HEK293 (cell line): Measurements from ENCODE around the gene RPL11.
A peak's percentile ranks its signal among the peaks of the same experiment; 100 is the strongest.

Experiments used
- CTCF ChIA-PET: fragments of 350-600 bp; formaldehyde crosslinking; extraction: SDS; loops from one replicate; lab custom pipeline; 2021; ENCODE audit warnings: antibody characterized with exemption; lab: Yijun Ruan, JAX
- POLR2A ChIA-PET: fragments of 300-600 bp; formaldehyde crosslinking; extraction: SDS; loops from one replicate; lab custom pipeline; 2020; ENCODE audit warnings: antibody characterized with exemption, inconsistent platforms; lab: Yijun Ruan, JAX
- H3K27ac ChIP-seq: fragments of 200-500 bp; sonication (Bioruptor generic); 2 replicates; pipeline ENCODE4 v1.5.1; 2014; ENCODE audit warnings: low read depth, low read length, control low read depth, inconsistent platforms; ENCODE audit errors: extremely low read depth
- H3K36me3 ChIP-seq, 2 experiments: fragments of 200-500 bp in 1 of 2; sonication (Bioruptor generic) in 1 of 2; 1 replicate in 1 of 2; 2 replicates in 1 of 2; pipeline ENCODE4 v1.5.1; 2014 to 2017; ENCODE audit warnings: inconsistent platforms in 2 of 2, low read length in 2 of 2; ENCODE audit not compliant: control insufficient read depth in 2 of 2, insufficient read depth in 1 of 2
- H3K4me1 ChIP-seq: fragments of 200-500 bp; sonication (Bioruptor generic); 2 replicates; pipeline ENCODE4 v1.5.1; 2014; ENCODE audit warnings: mild to moderate bottlenecking, low read length, inconsistent platforms; ENCODE audit not compliant: control insufficient read depth, insufficient read depth
- H3K4me3 ChIP-seq: 2 replicates; pipeline ENCODE4 v1.5.1; 2011; ENCODE audit warnings: low read depth, mild to moderate bottlenecking, control low read depth, low read length, moderate library complexity
- H3K9me3 ChIP-seq: fragments of 200-500 bp; sonication (Bioruptor generic); 2 replicates; pipeline ENCODE4 v1.5.1; 2014; ENCODE audit warnings: low read depth, low read length, inconsistent platforms; ENCODE audit not compliant: control insufficient read depth, insufficient read depth
- BCL11A ChIP-seq: fragments of 450-650 bp; formaldehyde crosslinking; IDR thresholded peaks from 2 replicates; pipeline ENCODE4 v1.5.1; 2016; ENCODE audit warnings: low read depth, missing biosample characterization, missing genetic modification characterization
- BCL11B ChIP-seq: fragments of 450-650 bp; formaldehyde crosslinking; IDR thresholded peaks from 2 replicates; pipeline ENCODE4 v1.5.1; 2016; ENCODE audit warnings: low read depth, missing biosample characterization, missing genetic modification characterization
- HOXA7 ChIP-seq: sonication (generic); formaldehyde crosslinking; IDR thresholded peaks from 2 replicates; pipeline ENCODE4 v1.8.1; 2022; ENCODE audit warnings: missing genetic modification reagents, borderline replicate concordance
- KLF1 ChIP-seq: fragments of 450-650 bp; formaldehyde crosslinking; IDR thresholded peaks from 2 replicates; pipeline ENCODE4 v1.5.1; 2016; ENCODE audit warnings: missing biosample characterization, missing genetic modification characterization
- KLF10 ChIP-seq: fragments of 450-650 bp; IDR thresholded peaks from 2 replicates; pipeline ENCODE4 v1.5.1; 2018; ENCODE audit warnings: missing biosample characterization, mild to moderate bottlenecking, missing genetic modification characterization
- OSR2 ChIP-seq: fragments of 450-650 bp; formaldehyde crosslinking; IDR thresholded peaks from 2 replicates; pipeline ENCODE4 v1.5.1; 2016; ENCODE audit warnings: missing biosample characterization, missing genetic modification characterization
- RBAK ChIP-seq: fragments of 450-650 bp; formaldehyde crosslinking; IDR thresholded peaks from 2 replicates; pipeline ENCODE4 v1.5.1; 2016; ENCODE audit warnings: missing biosample characterization, missing genetic modification characterization
- ZBTB44 ChIP-seq: fragments of 450-650 bp; IDR thresholded peaks from 2 replicates; pipeline ENCODE4 v1.5.1; 2018; ENCODE audit warnings: missing biosample characterization, mild to moderate bottlenecking, missing genetic modification characterization
- ZIC2 ChIP-seq: fragments of 450-650 bp; formaldehyde crosslinking; IDR thresholded peaks from 2 replicates; pipeline ENCODE4 v1.5.1; 2016; ENCODE audit warnings: missing biosample characterization, missing genetic modification characterization
- ZNF121 ChIP-seq: fragments of 450-650 bp; formaldehyde crosslinking; IDR thresholded peaks from 2 replicates; pipeline ENCODE4 v1.5.1; 2016; ENCODE audit warnings: missing biosample characterization, missing genetic modification characterization
- ZNF132 ChIP-seq: fragments of 450-650 bp; formaldehyde crosslinking; IDR thresholded peaks from 2 replicates; pipeline ENCODE4 v1.5.1; 2017; ENCODE audit warnings: missing biosample characterization, missing genetic modification characterization, borderline replicate concordance
- ZNF157 ChIP-seq: fragments of 450-650 bp; formaldehyde crosslinking; IDR thresholded peaks from 2 replicates; pipeline ENCODE4 v1.5.1; 2016; ENCODE audit warnings: missing biosample characterization, missing genetic modification characterization
- ZNF302 ChIP-seq: fragments of 450-650 bp; formaldehyde crosslinking; IDR thresholded peaks from 2 replicates; pipeline ENCODE4 v1.5.1; 2016; ENCODE audit warnings: missing biosample characterization, missing genetic modification characterization, low read depth
- ZNF335 ChIP-seq: fragments of 450-650 bp; formaldehyde crosslinking; conservative IDR thresholded peaks from 2 replicates; pipeline ENCODE4 v1.5.1; 2016; ENCODE audit warnings: missing biosample characterization, missing genetic modification characterization
- ZNF48 ChIP-seq: fragments of 450-650 bp; formaldehyde crosslinking; IDR thresholded peaks from 2 replicates; pipeline ENCODE4 v1.5.1; 2016; ENCODE audit warnings: missing biosample characterization, missing genetic modification characterization
- ZNF529 ChIP-seq: fragments of 450-650 bp; formaldehyde crosslinking; IDR thresholded peaks from 2 replicates; pipeline ENCODE4 v1.5.1; 2017; ENCODE audit warnings: missing genetic modification characterization, missing biosample characterization; ENCODE audit not compliant: insufficient replicate concordance
- ZNF561 ChIP-seq: fragments of 450-650 bp; IDR thresholded peaks from 2 replicates; pipeline ENCODE4 v1.5.1; 2018; ENCODE audit warnings: missing biosample characterization, missing genetic modification characterization, borderline replicate concordance
- ZNF747 ChIP-seq: fragments of 450-650 bp; formaldehyde crosslinking; IDR thresholded peaks from 2 replicates; pipeline ENCODE4 v1.5.1; 2016; ENCODE audit warnings: missing biosample characterization, missing genetic modification characterization
- ZNF791 ChIP-seq: fragments of 450-650 bp; formaldehyde crosslinking; IDR thresholded peaks from 2 replicates; pipeline ENCODE4 v1.5.1; 2016; ENCODE audit warnings: missing biosample characterization, missing genetic modification characterization
- ZSCAN23 ChIP-seq: fragments of 450-650 bp; formaldehyde crosslinking; IDR thresholded peaks from 2 replicates; pipeline ENCODE4 v1.5.1; 2016; ENCODE audit warnings: missing biosample characterization, missing genetic modification characterization
- ZSCAN30 ChIP-seq: fragments of 450-650 bp; IDR thresholded peaks from 2 replicates; pipeline ENCODE4 v1.5.1; 2018; ENCODE audit warnings: missing biosample characterization, mild to moderate bottlenecking, missing genetic modification characterization, moderate library complexity
- ZSCAN5A ChIP-seq: fragments of 450-650 bp; formaldehyde crosslinking; IDR thresholded peaks from 2 replicates; pipeline ENCODE4 v1.5.1; 2016; ENCODE audit warnings: missing biosample characterization, missing genetic modification characterization
- ZXDB ChIP-seq: fragments of 450-650 bp; formaldehyde crosslinking; IDR thresholded peaks from 2 replicates; pipeline ENCODE4 v1.5.1; 2016; ENCODE audit warnings: missing biosample characterization, missing genetic modification characterization

The RPL11 gene

GRCh38 chr1:23736437-23737134 lies 45.0 kb downstream of the RPL11 start:
- Histone ChIP-seq H3K4me3 (no peak overlapping the region), H3K27ac (no peak overlapping the region), H3K9me3 (no peaks in the 10 kb centered on the region), H3K4me1 (no peaks in the 10 kb centered on the region), H3K36me3 (no peaks in the 10 kb centered on the region; a peak in 1 of 3 replicates)
- ChIA-PET CTCF (interaction anchor here (0.7 to 1.4 kb wide), 4 partner anchors 15 to 240 kb away, joined by 3 to 6 read pairs (median 4); partner anchors contain the start of gene RPL11), POLR2A (interaction anchor here (0.9 kb wide), 1 partner anchor 45 kb away, joined by 4 read pairs; the partner anchor contains the start of gene RPL11)
- no peak for TF ChIP-seq KLF1 (tag by site-specific recombination)
- TF ChIP-seq ZNF121 (tag by site-specific recombination), result peak; percentile 77; the same call in 1 of the 2 replicates

- Histone ChIP-seq H3K27ac (no peak overlapping the region), H3K4me1 (peaks cover 5% of the 10 kb centered on the region), H3K9me3 (no peaks in the 10 kb centered on the region), H3K4me3 (no peak overlapping the region), H3K36me3 (peaks cover 0 to 10% of the 10 kb centered on the region in 2 experiments; a peak in 2 of 3 replicates)
- ChIA-PET CTCF (no interaction called here), POLR2A (no interaction called here)
- TF ChIP-seq ZBTB44, result no peak
- TF ChIP-seq ZNF791 (tag by site-specific recombination), result peak; percentile 86; the same call in 1 of the 2 replicates
- no peak for TF ChIP-seq ZNF302 (tag by site-specific recombination)
Observed at GRCh38 chr1:23741609-23742008, 50.0 kb downstream of the RPL11 start.

GRCh38 chr1:23742670-23743286 lies 51.2 kb downstream of the RPL11 start:
- POLR2A ChIA-PET, result interaction anchor here (2.1 to 3.5 kb wide), 2 partner anchors 35 to 51 kb away, joined by 9 to 17 read pairs; partner anchors contain the start of genes PITHD1 and RPL11

GRCh38 chr1:23743287-23744152 lies 51.9 kb downstream of the RPL11 start, which contains the start of gene ELOA:
Gene ELOA, plus strand, starts transcription at chr1:23743471. Its CDS starts 33 bp downstream, at chr1:23743504.
- peak within 1 kb of the TSS; percentile 99 for H3K4me3 ChIP-seq
- ChIA-PET CTCF (interaction anchor here (0.6 to 1.5 kb wide), 5 partner anchors 51 to 372 kb away, joined by 3 to 8 read pairs (median 4); no protein-coding TSS in a partner anchor), POLR2A (interaction anchor here (0.6 to 3.5 kb wide), 5 partner anchors 10 to 55 kb away, joined by 3 to 17 read pairs (median 3); partner anchors contain the start of genes PITHD1 and RPL11)
- H3K4me1 ChIP-seq, result peaks cover 5% of the 10 kb centered on the region
- peaks cover 0 to 29% of the 10 kb centered on the region in 2 experiments; a peak in 2 of 3 replicates for H3K36me3 ChIP-seq
- no peaks in the 10 kb centered on the region for H3K9me3 ChIP-seq
- H3K27ac ChIP-seq, result peak within 1 kb of the TSS; percentile 84
- peak; percentile 17; the same call in 1 of the 2 replicates for TF ChIP-seq ZNF335 (tag by site-specific recombination)
- TF ChIP-seq ZSCAN23 (tag by site-specific recombination), result no peak
- peak; percentile 59 for TF ChIP-seq ZIC2 (tag by site-specific recombination)
- no peak for TF ChIP-seq ZSCAN5A (tag by site-specific recombination)
- TF ChIP-seq ZNF529 (tag by site-specific recombination), result no peak
- TF ChIP-seq ZNF132, result no peak
- no peak for TF ChIP-seq ZSCAN30 (tag by site-specific recombination)
- no peak for TF ChIP-seq ZNF157 (tag by site-specific recombination)
- TF ChIP-seq ZNF747 (tag by site-specific recombination), result no peak
- no peak for TF ChIP-seq HOXA7 (CRISPR knock-in tag)
- no peak for TF ChIP-seq RBAK (tag by site-specific recombination)
- TF ChIP-seq OSR2 (tag by site-specific recombination), result no peak
- TF ChIP-seq BCL11A (tag by site-specific recombination), result no peak
- peak; percentile 19; the same call in 1 of the 2 replicates for TF ChIP-seq BCL11B (tag by site-specific recombination)
- TF ChIP-seq ZXDB (tag by site-specific recombination), result peak; percentile 66
- no peak for TF ChIP-seq ZNF48

More at GRCh38 chr1:23742670-23743286, 51.2 kb downstream of the RPL11 start:
- peaks cover 0 to 22% of the 10 kb centered on the region in 2 experiments; a peak in 2 of 3 replicates for H3K36me3 ChIP-seq
- CTCF ChIA-PET, result no interaction called here
- H3K9me3 ChIP-seq, result no peaks in the 10 kb centered on the region
- no peak for TF ChIP-seq KLF10 (tag by site-specific recombination)
- peak; percentile 92 for TF ChIP-seq ZNF335 (tag by site-specific recombination)
- TF ChIP-seq ZNF561, result no peak
- peak; percentile 16; the same call in 1 of the 2 replicates for TF ChIP-seq ZSCAN30 (tag by site-specific recombination)
- TF ChIP-seq, all 188 proteins: peak for 2
- peaks cover 5% of the 10 kb centered on the region for H3K4me1 ChIP-seq
- peak overlapping the region; percentile 84 for H3K27ac ChIP-seq
- peak overlapping the region; percentile 99 for H3K4me3 ChIP-seq
